ENCODE results near the gene FER.
"Not testable (repeated sequence)": the region's sequence is repeated elsewhere in the genome, so short reads cannot be mapped to it uniquely, and the experiment has no call there.

Gene FER

GRCh38 chr5:108747774-108748400, at the start of gene FER:
TSS of gene FER (plus strand) at chr5:108747897. CDS start at chr5:108798183, 50,286 bp downstream.
- Mint-ChIP-seq H3K4me1 (peaks cover 13% of the 10 kb centered on the region), H3K27me3 (no peaks in the 10 kb centered on the region), H3K27ac (ENCODE audit: low read depth) (peak within 1 kb of the TSS; percentile 91), H3K36me3 (ENCODE audit: insufficient read depth) (peaks cover 12% of the 10 kb centered on the region), H3K4me3 (peak within 1 kb of the TSS; percentile 93), H3K9me3 (no peaks in the 10 kb centered on the region)
- DNase-seq (ENCODE audit: low spot score in 2 of 2) (peak in 1 of 2 donors; percentile 41), ATAC-seq (replicated peaks; ENCODE audit: extremely low read depth, poor library complexity, severe bottlenecking) (peak; percentile 47)

GRCh38 chr5:108700388-108700787, 47.3 kb upstream of the FER start:
- H3K9me3 Mint-ChIP-seq; H3K27me3 Mint-ChIP-seq; H3K36me3 Mint-ChIP-seq (ENCODE audit: insufficient read depth); H3K4me3 Mint-ChIP-seq; ATAC-seq (replicated peaks; ENCODE audit: extremely low read depth, poor library complexity, severe bottlenecking); DNase-seq (ENCODE audit: low spot score in 2 of 2); H3K4me1 Mint-ChIP-seq; H3K27ac Mint-ChIP-seq (ENCODE audit: low read depth): not testable (repeated sequence)

- no peak for DNase-seq (ENCODE audit: low spot score in 2 of 2)
- no peak overlapping the region for H3K4me3 Mint-ChIP-seq
- H3K9me3 Mint-ChIP-seq = no peaks in the 10 kb centered on the region
- H3K27ac Mint-ChIP-seq (ENCODE audit: low read depth) = no peak overlapping the region
- no peaks in the 10 kb centered on the region for H3K36me3 Mint-ChIP-seq (ENCODE audit: insufficient read depth)
- H3K27me3 Mint-ChIP-seq = no peaks in the 10 kb centered on the region
- no peaks in the 10 kb centered on the region for H3K4me1 Mint-ChIP-seq
- no peak for ATAC-seq (replicated peaks; ENCODE audit: extremely low read depth, poor library complexity, severe bottlenecking)
Measured at GRCh38 chr5:108700930-108701329, 46.8 kb upstream of the FER start.

- H3K4me3 Mint-ChIP-seq = no peak overlapping the region
- no peak for DNase-seq (ENCODE audit: low spot score in 2 of 2)
- H3K27ac Mint-ChIP-seq (ENCODE audit: low read depth) = no peak overlapping the region
- no peaks in the 10 kb centered on the region for H3K9me3 Mint-ChIP-seq
- ATAC-seq (replicated peaks; ENCODE audit: extremely low read depth, poor library complexity, severe bottlenecking) = no peak
- H3K27me3 Mint-ChIP-seq = peaks cover 8% of the 10 kb centered on the region
- no peaks in the 10 kb centered on the region for H3K4me1 Mint-ChIP-seq
- no peaks in the 10 kb centered on the region for H3K36me3 Mint-ChIP-seq (ENCODE audit: insufficient read depth)
Measured at GRCh38 chr5:108702546-108702945, 45.2 kb upstream of the FER start.

- Mint-ChIP-seq H3K4me3 (no peak overlapping the region), H3K27ac (ENCODE audit: low read depth) (no peak overlapping the region), H3K27me3 (peaks cover 11% of the 10 kb centered on the region), H3K36me3 (ENCODE audit: insufficient read depth) (no peaks in the 10 kb centered on the region), H3K4me1 (no peaks in the 10 kb centered on the region), H3K9me3 (no peaks in the 10 kb centered on the region)
- DNase-seq (ENCODE audit: low spot score in 2 of 2) (no peak), ATAC-seq (replicated peaks; ENCODE audit: extremely low read depth, poor library complexity, severe bottlenecking) (peak; percentile 65)
Measured at GRCh38 chr5:108703313-108703712, 44.4 kb upstream of the FER start.

GRCh38 chr5:108707141-108707540, 40.6 kb upstream of the FER start:
- ATAC-seq (replicated peaks; ENCODE audit: extremely low read depth, poor library complexity, severe bottlenecking) (no peak), DNase-seq (ENCODE audit: low spot score in 2 of 2) (no peak)
- Mint-ChIP-seq H3K27me3 (peaks cover 23% of the 10 kb centered on the region), H3K27ac (ENCODE audit: low read depth) (no peak overlapping the region), H3K4me3 (no peak overlapping the region), H3K9me3 (no peaks in the 10 kb centered on the region), H3K36me3 (ENCODE audit: insufficient read depth) (no peaks in the 10 kb centered on the region), H3K4me1 (no peaks in the 10 kb centered on the region)

GRCh38 chr5:108711898-108712297, 35.8 kb upstream of the FER start:
- Mint-ChIP-seq H3K9me3 (no peaks in the 10 kb centered on the region), H3K27ac (ENCODE audit: low read depth) (no peak overlapping the region), H3K4me1 (no peaks in the 10 kb centered on the region), H3K4me3 (no peak overlapping the region), H3K27me3 (peaks cover 51% of the 10 kb centered on the region), H3K36me3 (ENCODE audit: insufficient read depth) (no peaks in the 10 kb centered on the region)
- no peak for ATAC-seq (replicated peaks; ENCODE audit: extremely low read depth, poor library complexity, severe bottlenecking)
- DNase-seq (ENCODE audit: low spot score in 2 of 2) = no peak

- no peak for DNase-seq (ENCODE audit: low spot score in 2 of 2)
- Mint-ChIP-seq H3K9me3 (no peaks in the 10 kb centered on the region), H3K27ac (ENCODE audit: low read depth) (no peak overlapping the region), H3K4me3 (no peak overlapping the region), H3K4me1 (no peaks in the 10 kb centered on the region), H3K27me3 (peaks cover 37% of the 10 kb centered on the region), H3K36me3 (ENCODE audit: insufficient read depth) (no peaks in the 10 kb centered on the region)
- ATAC-seq (replicated peaks; ENCODE audit: extremely low read depth, poor library complexity, severe bottlenecking) = no peak
Measured at GRCh38 chr5:108715408-108715807, 32.3 kb upstream of the FER start.

GRCh38 chr5:108720391-108720790, 27.3 kb upstream of the FER start:
- H3K4me1 Mint-ChIP-seq = no peaks in the 10 kb centered on the region
- ATAC-seq (replicated peaks; ENCODE audit: extremely low read depth, poor library complexity, severe bottlenecking) (no peak), DNase-seq (ENCODE audit: low spot score in 2 of 2) (no peak)
- peaks cover 4% of the 10 kb centered on the region for H3K27me3 Mint-ChIP-seq
- no peak overlapping the region for H3K4me3 Mint-ChIP-seq
- H3K27ac Mint-ChIP-seq (ENCODE audit: low read depth) = no peak overlapping the region
- H3K36me3 Mint-ChIP-seq (ENCODE audit: insufficient read depth) = no peaks in the 10 kb centered on the region
- no peaks in the 10 kb centered on the region for H3K9me3 Mint-ChIP-seq

GRCh38 chr5:108726446-108727235, 21.1 kb upstream of the FER start:
- DNase-seq (ENCODE audit: low spot score in 2 of 2) (no peak), ATAC-seq (replicated peaks; ENCODE audit: extremely low read depth, poor library complexity, severe bottlenecking) (no peak)
- peaks cover 3% of the 10 kb centered on the region for H3K36me3 Mint-ChIP-seq (ENCODE audit: insufficient read depth)
- H3K4me3 Mint-ChIP-seq = peak overlapping the region; percentile 77
- H3K27me3 Mint-ChIP-seq = no peaks in the 10 kb centered on the region
- peaks cover 24% of the 10 kb centered on the region for H3K4me1 Mint-ChIP-seq
- H3K27ac Mint-ChIP-seq (ENCODE audit: low read depth) = peak overlapping the region; percentile 21
- H3K9me3 Mint-ChIP-seq = no peaks in the 10 kb centered on the region

- Mint-ChIP-seq H3K36me3 (ENCODE audit: insufficient read depth) (peaks cover 3% of the 10 kb centered on the region), H3K4me1 (peaks cover 24% of the 10 kb centered on the region), H3K27me3 (no peaks in the 10 kb centered on the region), H3K27ac (ENCODE audit: low read depth) (peak overlapping the region; percentile 21), H3K9me3 (no peaks in the 10 kb centered on the region), H3K4me3 (peak overlapping the region; percentile 77)
- ATAC-seq (replicated peaks; ENCODE audit: extremely low read depth, poor library complexity, severe bottlenecking) (no peak), DNase-seq (ENCODE audit: low spot score in 2 of 2) (no peak)
Measured at GRCh38 chr5:108727236-108727650, 20.5 kb upstream of the FER start.

- ATAC-seq (replicated peaks; ENCODE audit: extremely low read depth, poor library complexity, severe bottlenecking) = peak; percentile 75
- Mint-ChIP-seq H3K27ac (ENCODE audit: low read depth) (peak overlapping the region; percentile 73), H3K36me3 (ENCODE audit: insufficient read depth) (peaks cover 3% of the 10 kb centered on the region), H3K4me3 (peak overlapping the region; percentile 77), H3K4me1 (peaks cover 24% of the 10 kb centered on the region), H3K9me3 (no peaks in the 10 kb centered on the region), H3K27me3 (no peaks in the 10 kb centered on the region)
- peak; percentile 22 to 31 for DNase-seq (ENCODE audit: low spot score in 2 of 2)
Measured at GRCh38 chr5:108727651-108728565, 19.8 kb upstream of the FER start.
